ENCODE data around the gene YES1.

Gene YES1

GRCh38 chr18:712401-713134 is 99.5 kb downstream of the YES1 start, which contains the start of gene ENOSF1:
TSS of gene ENOSF1 (minus strand) at chr18:712630. CDS start at chr18:712587, 43 bp downstream.
- Histone ChIP-seq H3K36me3 (ENCODE audit: control insufficient read depth in 1 of 2, insufficient read depth in 2 of 2, low read length in 2 of 2) (no peaks in the 10 kb centered on the region), H3K9me3 (ENCODE audit: control insufficient read depth in 1 of 2, low read length in 2 of 2) (no peaks in the 10 kb centered on the region), H3K27me3 (ENCODE audit: low read depth, low read length) (no peaks in the 10 kb centered on the region), H3K4me3 (ENCODE audit: low read depth in 1 of 2, low read length in 2 of 2) (peak within 1 kb of the TSS; percentile 72 to 93), H3K27ac (ENCODE audit: low read length) (peak within 1 kb of the TSS; percentile 94), H3K4me1 (ENCODE audit: control insufficient read depth in 1 of 2, insufficient read depth in 2 of 2, low read length in 2 of 2) (peaks cover 5 to 6% of the 10 kb centered on the region in 2 donors)

- Histone ChIP-seq H3K27ac (ENCODE audit: low read length) (peak overlapping the region; percentile 94), H3K36me3 (ENCODE audit: control insufficient read depth in 1 of 2, insufficient read depth in 2 of 2, low read length in 2 of 2) (no peaks in the 10 kb centered on the region), H3K4me1 (ENCODE audit: control insufficient read depth in 1 of 2, insufficient read depth in 2 of 2, low read length in 2 of 2) (peaks cover 5 to 6% of the 10 kb centered on the region in 2 donors), H3K27me3 (ENCODE audit: low read depth, low read length) (no peaks in the 10 kb centered on the region), H3K9me3 (ENCODE audit: control insufficient read depth in 1 of 2, low read length in 2 of 2) (no peaks in the 10 kb centered on the region), H3K4me3 (ENCODE audit: low read depth in 1 of 2, low read length in 2 of 2) (peak overlapping the region; percentile 72 to 93)
These were observed 100.2 kb downstream of the YES1 start for GRCh38 chr18:711657-712400.

- H3K27me3 ChIP-seq (ENCODE audit: low read depth, low read length) = no peaks in the 10 kb centered on the region
- H3K4me1 ChIP-seq (ENCODE audit: control insufficient read depth in 1 of 2, insufficient read depth in 2 of 2, low read length in 2 of 2) = peaks cover 5 to 6% of the 10 kb centered on the region in 2 donors
- no peaks in the 10 kb centered on the region for H3K36me3 ChIP-seq (ENCODE audit: control insufficient read depth in 1 of 2, insufficient read depth in 2 of 2, low read length in 2 of 2)
- peak overlapping the region; percentile 94 for H3K27ac ChIP-seq (ENCODE audit: low read length)
- peak overlapping the region; percentile 72 to 93 for H3K4me3 ChIP-seq (ENCODE audit: low read depth in 1 of 2, low read length in 2 of 2)
- H3K9me3 ChIP-seq (ENCODE audit: control insufficient read depth in 1 of 2, low read length in 2 of 2) = no peaks in the 10 kb centered on the region
These were observed 100.8 kb downstream of the YES1 start for GRCh38 chr18:711310-711656.

- peak overlapping the region; percentile 72 to 93 for H3K4me3 ChIP-seq (ENCODE audit: low read depth in 1 of 2, low read length in 2 of 2)
- H3K36me3 ChIP-seq (ENCODE audit: control insufficient read depth in 1 of 2, insufficient read depth in 2 of 2, low read length in 2 of 2) = no peaks in the 10 kb centered on the region
- no peaks in the 10 kb centered on the region for H3K27me3 ChIP-seq (ENCODE audit: low read depth, low read length)
- no peak overlapping the region for H3K27ac ChIP-seq (ENCODE audit: low read length)
- H3K4me1 ChIP-seq (ENCODE audit: control insufficient read depth in 1 of 2, insufficient read depth in 2 of 2, low read length in 2 of 2) = peaks cover 5 to 6% of the 10 kb centered on the region in 2 donors
- H3K9me3 ChIP-seq (ENCODE audit: control insufficient read depth in 1 of 2, low read length in 2 of 2) = no peaks in the 10 kb centered on the region
These were observed 101.4 kb downstream of the YES1 start for GRCh38 chr18:710418-711300.

- Histone ChIP-seq H3K27me3 (ENCODE audit: low read depth, low read length) (no peaks in the 10 kb centered on the region), H3K27ac (ENCODE audit: low read length) (no peak overlapping the region), H3K9me3 (ENCODE audit: control insufficient read depth in 1 of 2, low read length in 2 of 2) (no peaks in the 10 kb centered on the region), H3K4me3 (ENCODE audit: low read depth in 1 of 2, low read length in 2 of 2) (no peak overlapping the region), H3K4me1 (ENCODE audit: control insufficient read depth in 1 of 2, insufficient read depth in 2 of 2, low read length in 2 of 2) (peaks cover 5 to 6% of the 10 kb centered on the region in 2 donors), H3K36me3 (ENCODE audit: control insufficient read depth in 1 of 2, insufficient read depth in 2 of 2, low read length in 2 of 2) (peaks cover 8% of the 10 kb centered on the region in 2 donors)
These were observed 102.3 kb downstream of the YES1 start for GRCh38 chr18:709771-710170.

- Histone ChIP-seq H3K9me3 (ENCODE audit: control insufficient read depth in 1 of 2, low read length in 2 of 2) (no peaks in the 10 kb centered on the region), H3K27ac (ENCODE audit: low read length) (no peak overlapping the region), H3K27me3 (ENCODE audit: low read depth, low read length) (no peaks in the 10 kb centered on the region), H3K4me3 (ENCODE audit: low read depth in 1 of 2, low read length in 2 of 2) (no peak overlapping the region), H3K4me1 (ENCODE audit: control insufficient read depth in 1 of 2, insufficient read depth in 2 of 2, low read length in 2 of 2) (peaks cover 5 to 8% of the 10 kb centered on the region in 2 donors), H3K36me3 (ENCODE audit: control insufficient read depth in 1 of 2, insufficient read depth in 2 of 2, low read length in 2 of 2) (peaks cover 8 to 10% of the 10 kb centered on the region in 2 donors)
These were observed 103.9 kb downstream of the YES1 start for GRCh38 chr18:708096-708495.

GRCh38 chr18:706405-706804 is 105.6 kb downstream of the YES1 start:
- H3K27ac ChIP-seq (ENCODE audit: low read length) = no peak overlapping the region
- H3K36me3 ChIP-seq (ENCODE audit: control insufficient read depth in 1 of 2, insufficient read depth in 2 of 2, low read length in 2 of 2) = peaks cover 8 to 10% of the 10 kb centered on the region in 2 donors
- H3K4me3 ChIP-seq (ENCODE audit: low read depth in 1 of 2, low read length in 2 of 2) = no peak overlapping the region
- no peaks in the 10 kb centered on the region for H3K27me3 ChIP-seq (ENCODE audit: low read depth, low read length)
- H3K9me3 ChIP-seq (ENCODE audit: control insufficient read depth in 1 of 2, low read length in 2 of 2) = no peaks in the 10 kb centered on the region
- H3K4me1 ChIP-seq (ENCODE audit: control insufficient read depth in 1 of 2, insufficient read depth in 2 of 2, low read length in 2 of 2) = peaks cover 3 to 12% of the 10 kb centered on the region in 2 donors

GRCh38 chr18:703213-703967 is 108.7 kb downstream of the YES1 start:
- Histone ChIP-seq H3K27ac (ENCODE audit: low read length) (peak overlapping the region; percentile 86), H3K4me3 (ENCODE audit: low read depth in 1 of 2, low read length in 2 of 2) (no peak overlapping the region), H3K9me3 (ENCODE audit: control insufficient read depth in 1 of 2, low read length in 2 of 2) (no peaks in the 10 kb centered on the region)

GRCh38 chr18:697800-698199 is 114.2 kb downstream of the YES1 start:
- no peaks in the 10 kb centered on the region for H3K27me3 ChIP-seq (ENCODE audit: low read depth, low read length)
- H3K36me3 ChIP-seq (ENCODE audit: control insufficient read depth in 1 of 2, insufficient read depth in 2 of 2, low read length in 2 of 2) = peaks cover 7 to 10% of the 10 kb centered on the region in 2 donors
- H3K9me3 ChIP-seq (ENCODE audit: control insufficient read depth in 1 of 2, low read length in 2 of 2) = no peaks in the 10 kb centered on the region
- no peak overlapping the region for H3K27ac ChIP-seq (ENCODE audit: low read length)
- H3K4me1 ChIP-seq (ENCODE audit: control insufficient read depth in 1 of 2, insufficient read depth in 2 of 2, low read length in 2 of 2) = peaks cover 0 to 8% of the 10 kb centered on the region in 2 donors
- no peak overlapping the region for H3K4me3 ChIP-seq (ENCODE audit: low read depth in 1 of 2, low read length in 2 of 2)

More at GRCh38 chr18:703213-703967, 108.7 kb downstream of the YES1 start:
- H3K4me1 ChIP-seq (ENCODE audit: control insufficient read depth in 1 of 2, insufficient read depth in 2 of 2, low read length in 2 of 2) = peaks cover 0 to 6% of the 10 kb centered on the region in 2 donors
- peaks cover 8 to 12% of the 10 kb centered on the region in 2 donors for H3K36me3 ChIP-seq (ENCODE audit: control insufficient read depth in 1 of 2, insufficient read depth in 2 of 2, low read length in 2 of 2)
- no peaks in the 10 kb centered on the region for H3K27me3 ChIP-seq (ENCODE audit: low read depth, low read length)

GRCh38 chr18:697012-697411 is 115.0 kb downstream of the YES1 start:
- no peaks in the 10 kb centered on the region for H3K9me3 ChIP-seq (ENCODE audit: control insufficient read depth in 1 of 2, low read length in 2 of 2)
- peaks cover 0 to 7% of the 10 kb centered on the region in 2 donors for H3K4me1 ChIP-seq (ENCODE audit: control insufficient read depth in 1 of 2, insufficient read depth in 2 of 2, low read length in 2 of 2)
- H3K36me3 ChIP-seq (ENCODE audit: control insufficient read depth in 1 of 2, insufficient read depth in 2 of 2, low read length in 2 of 2) = peaks cover 11 to 14% of the 10 kb centered on the region in 2 donors
- no peak overlapping the region for H3K4me3 ChIP-seq (ENCODE audit: low read depth in 1 of 2, low read length in 2 of 2)
- no peaks in the 10 kb centered on the region for H3K27me3 ChIP-seq (ENCODE audit: low read depth, low read length)
- no peak overlapping the region for H3K27ac ChIP-seq (ENCODE audit: low read length)
